Stimulated activated CD4-positive, alpha-beta T cell treated with anti-CD3 and anti-CD28 coated beads, Interleukin-1b, Interleukin-23, amount 100 ng/mL, for 4 hours (primary cell): ENCODE data around the gene KCNN3.

Experiments used
- DNase-seq, 2 donors: peaks; one replicate each; pipeline ENCODE4 v3.0.0-alpha.2; 2020; ENCODE audit warnings: low read depth in 2 of 2

The KCNN3 gene

GRCh38 chr1:154730259-154730658 lies 139.8 kb downstream of the KCNN3 start:
- no peak for DNase-seq

- DNase-seq: no peak
Measured at GRCh38 chr1:154729577-154729976, 140.5 kb downstream of the KCNN3 start.

DNA sequence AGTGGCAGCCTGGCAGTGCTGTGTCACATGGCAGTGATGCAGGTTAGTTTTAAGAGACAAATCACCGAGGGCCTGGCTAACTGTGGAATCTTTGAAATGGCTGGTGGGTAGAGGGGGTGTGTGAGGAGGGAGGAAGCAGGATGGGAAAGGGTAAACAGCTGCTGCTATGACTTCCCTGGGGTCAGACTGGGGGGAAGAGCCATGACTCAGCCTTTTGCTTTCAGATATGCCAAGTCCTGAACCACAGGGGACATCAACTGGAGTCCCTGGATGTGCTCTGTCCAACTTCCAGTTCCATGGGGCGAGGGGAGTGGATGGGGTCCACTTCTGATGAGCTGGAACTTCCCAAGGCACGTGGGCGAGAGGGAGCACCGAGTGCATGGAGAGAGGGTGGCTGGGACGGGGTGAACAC lies 141.0 kb downstream of the KCNN3 start:
- no peak for DNase-seq

- no peak for DNase-seq
Measured at GRCh38 chr1:154726896-154727753, 143.0 kb downstream of the KCNN3 start.

- DNase-seq: no peak
Measured at GRCh38 chr1:154726443-154726842, 143.6 kb downstream of the KCNN3 start.

DNA sequence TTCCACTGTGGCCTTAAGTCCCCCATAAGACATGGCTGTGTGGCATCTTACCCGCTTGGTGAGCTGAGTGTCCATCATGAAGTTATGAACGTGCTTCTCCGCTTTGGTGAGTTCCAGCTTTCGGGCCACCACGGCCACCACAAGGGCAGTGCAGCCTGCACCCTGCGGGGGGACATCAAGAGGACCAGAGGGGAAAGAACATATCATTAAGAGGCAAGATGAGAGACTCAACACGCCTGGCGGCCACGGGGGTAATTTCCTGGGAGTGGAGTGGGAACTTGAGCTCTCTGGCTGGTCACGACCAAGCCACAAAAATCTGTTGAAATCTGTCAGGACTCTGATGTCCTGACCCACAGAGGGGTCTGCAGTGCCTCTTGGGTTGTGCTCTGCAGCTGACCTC lies 144.2 kb downstream of the KCNN3 start:
- no peak for DNase-seq

GRCh38 chr1:154720328-154721297 lies 149.5 kb downstream of the KCNN3 start:
- no peak for DNase-seq

GRCh38 chr1:154719586-154720327 lies 150.3 kb downstream of the KCNN3 start:
- DNase-seq: no peak

DNA sequence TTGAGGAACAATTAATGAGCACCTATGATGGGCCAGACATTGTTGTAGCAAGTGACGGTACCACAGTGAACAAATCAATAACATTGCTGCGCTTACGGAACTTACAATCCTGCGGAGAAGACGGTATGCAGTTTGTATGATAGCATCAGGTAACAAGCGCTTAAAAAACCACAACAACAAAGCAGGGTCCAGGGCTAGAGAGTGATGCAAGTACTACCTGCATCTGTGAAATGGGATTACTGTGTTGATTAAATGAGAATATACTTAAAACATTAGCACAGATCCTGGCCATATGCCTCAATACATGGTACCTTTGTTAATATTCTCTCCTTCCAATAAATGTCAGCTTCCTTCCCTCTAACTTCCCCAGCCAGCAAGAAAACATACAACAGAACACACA lies 151.5 kb downstream of the KCNN3 start:
- DNase-seq: no peak

- no peak for DNase-seq
Measured at GRCh38 chr1:154717528-154717924, 152.6 kb downstream of the KCNN3 start.

DNA sequence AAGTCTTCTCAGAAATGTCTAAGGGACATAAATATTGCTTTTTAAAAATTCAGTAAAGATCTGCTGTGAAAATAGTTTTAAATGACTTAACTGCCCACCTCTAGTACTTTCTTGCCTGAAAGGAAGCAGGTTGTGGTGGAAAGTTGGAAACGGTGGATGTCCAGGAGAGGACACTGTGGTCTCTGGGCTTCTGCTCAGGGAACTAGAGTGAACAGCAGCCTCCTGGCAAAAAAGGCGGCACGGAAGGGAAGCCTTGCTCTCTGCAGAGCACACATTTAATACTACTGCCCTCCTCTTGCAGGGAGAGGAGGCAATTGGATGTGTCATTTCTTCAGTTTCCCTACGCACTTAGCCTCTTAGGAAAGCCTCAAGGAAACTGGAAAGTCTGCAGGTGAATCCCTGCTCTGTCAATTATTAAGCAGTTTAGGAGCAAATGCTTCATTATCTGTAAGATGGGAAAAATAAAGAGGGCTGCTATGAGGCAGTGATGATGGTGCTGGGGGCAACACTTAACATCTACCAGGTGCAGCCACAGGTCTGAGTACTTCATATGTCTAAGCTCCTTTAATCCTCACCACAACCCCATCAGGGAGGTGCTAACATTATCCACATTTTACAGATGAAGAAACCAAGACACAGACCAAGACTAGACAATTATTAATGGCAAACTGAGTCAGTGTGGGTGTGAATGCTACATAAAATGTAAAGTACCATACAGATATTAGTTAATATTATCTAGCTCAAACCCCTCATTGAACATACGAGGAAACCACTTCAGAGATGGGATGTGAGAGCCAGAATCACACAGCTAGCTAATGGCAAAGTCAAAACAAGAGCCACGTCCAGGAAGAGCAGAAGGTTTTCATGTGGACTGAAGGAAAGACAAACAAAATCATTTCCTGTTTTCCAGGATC lies 153.2 kb downstream of the KCNN3 start:
- DNase-seq: no peak

GRCh38 chr1:154716011-154716410 lies 154.1 kb downstream of the KCNN3 start:
- DNase-seq: no peak

DNA sequence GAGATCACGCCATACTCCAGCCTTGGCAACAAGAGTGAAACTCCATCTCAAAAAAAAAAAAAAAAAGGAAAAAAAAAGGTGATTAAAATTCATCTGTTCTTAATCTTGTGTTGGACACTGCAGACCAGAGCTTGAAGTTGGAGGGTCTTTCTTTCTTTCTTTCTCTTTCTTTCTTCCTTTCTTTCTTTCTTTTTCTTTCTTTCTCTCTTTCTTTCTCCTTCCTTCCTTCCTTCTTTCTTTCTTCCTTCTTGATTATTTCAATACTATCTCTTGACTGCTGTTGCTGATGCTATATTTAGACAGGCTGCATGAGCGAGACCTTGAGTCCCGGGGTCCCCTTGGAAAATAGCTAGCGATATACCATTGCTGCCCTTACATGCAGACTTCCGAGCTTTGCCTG lies 154.7 kb downstream of the KCNN3 start:
- no peak for DNase-seq

DNA sequence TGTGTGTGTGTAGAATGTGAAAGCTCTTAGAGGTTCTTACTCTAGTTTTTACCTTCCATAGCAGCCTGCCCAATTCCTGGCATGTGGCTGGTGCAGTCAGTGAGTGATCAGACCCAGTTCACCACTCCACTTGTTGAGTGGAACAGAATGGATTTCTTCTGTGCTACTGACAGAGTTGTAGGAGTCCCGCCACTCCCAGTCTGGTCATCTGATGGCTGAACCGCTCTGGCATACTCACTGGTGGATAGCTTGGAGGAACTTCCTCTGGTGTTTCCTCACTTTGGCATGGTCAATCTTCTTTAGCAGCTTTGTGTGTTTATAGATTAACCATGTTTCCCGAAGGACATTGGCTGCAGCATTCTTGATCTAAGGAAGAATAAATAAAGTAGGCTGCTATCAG lies 155.4 kb downstream of the KCNN3 start:
- no peak for DNase-seq

GRCh38 chr1:154714052-154714623 lies 155.9 kb downstream of the KCNN3 start:
- DNase-seq: no peak

DNA sequence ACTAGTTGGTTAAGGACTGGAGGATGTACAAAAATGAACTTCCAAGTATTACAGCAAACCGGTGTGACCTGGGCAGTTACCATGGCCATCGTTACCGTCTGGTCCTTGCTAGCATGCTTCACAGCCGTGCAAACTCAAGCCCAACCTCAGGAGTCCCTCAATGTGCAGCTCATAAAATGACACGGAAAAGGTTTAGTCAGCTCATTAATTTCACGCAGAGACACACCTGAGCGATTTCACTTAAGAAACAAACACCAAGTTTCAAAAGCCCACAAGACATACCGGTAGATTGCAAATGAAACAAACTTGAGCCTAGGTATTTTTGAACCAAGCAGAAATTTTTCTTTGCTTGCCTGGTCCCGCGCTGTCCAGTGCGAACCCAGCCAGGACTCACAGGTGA lies 157.1 kb downstream of the KCNN3 start:
- DNase-seq: no peak

DNA sequence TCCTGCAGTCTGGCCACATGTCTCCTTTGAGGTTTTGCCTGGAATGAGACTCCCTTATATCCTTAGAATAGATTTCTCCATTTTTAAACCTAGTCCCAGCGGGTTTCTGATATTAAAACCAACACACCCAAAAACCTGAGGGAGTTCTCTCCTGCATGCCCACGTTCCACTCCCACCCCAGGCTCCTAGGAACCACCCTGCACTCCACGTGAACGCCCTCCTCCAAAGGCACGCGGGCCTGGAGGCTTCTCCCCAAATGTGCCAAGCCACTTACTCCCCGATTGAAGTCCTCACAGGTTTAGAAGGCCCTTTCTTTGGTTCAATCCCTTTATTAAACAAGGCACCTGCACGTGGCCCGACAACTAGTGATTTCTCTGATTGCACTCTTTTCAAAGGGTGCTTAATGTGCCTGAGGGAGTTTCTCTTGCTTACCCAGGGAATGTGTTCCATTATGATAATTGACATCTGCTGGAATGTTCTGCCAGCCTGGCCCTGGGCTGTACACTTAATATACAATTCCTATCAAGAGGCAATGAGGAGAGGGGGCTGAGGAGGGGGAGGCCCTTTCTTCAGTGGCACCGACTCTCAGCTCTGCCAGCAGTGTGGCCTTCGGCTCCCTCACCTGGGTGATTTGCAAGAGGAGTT lies 157.8 kb downstream of the KCNN3 start:
- no peak for DNase-seq

DNA sequence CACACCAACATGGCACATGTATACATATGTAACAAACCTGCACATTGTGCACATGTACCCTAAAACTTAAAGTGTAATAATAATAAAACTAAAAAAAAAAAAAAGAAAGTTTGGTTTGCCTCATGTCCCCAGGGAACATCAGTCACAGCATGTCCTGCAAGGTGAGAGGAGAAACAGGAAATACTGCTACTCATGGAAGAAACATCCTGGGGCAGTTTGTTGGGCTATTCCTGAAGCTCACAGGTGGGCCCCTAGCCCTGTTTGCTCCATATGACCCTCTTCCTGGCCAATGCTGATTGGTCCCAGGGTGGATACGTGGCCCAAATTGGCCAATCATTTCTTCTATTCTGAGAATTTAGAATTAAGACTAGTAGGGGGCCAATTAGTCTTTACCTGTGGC lies 158.7 kb downstream of the KCNN3 start:
- no peak for DNase-seq

GRCh38 chr1:154710106-154710505 lies 160.0 kb downstream of the KCNN3 start:
- no peak for DNase-seq

DNA sequence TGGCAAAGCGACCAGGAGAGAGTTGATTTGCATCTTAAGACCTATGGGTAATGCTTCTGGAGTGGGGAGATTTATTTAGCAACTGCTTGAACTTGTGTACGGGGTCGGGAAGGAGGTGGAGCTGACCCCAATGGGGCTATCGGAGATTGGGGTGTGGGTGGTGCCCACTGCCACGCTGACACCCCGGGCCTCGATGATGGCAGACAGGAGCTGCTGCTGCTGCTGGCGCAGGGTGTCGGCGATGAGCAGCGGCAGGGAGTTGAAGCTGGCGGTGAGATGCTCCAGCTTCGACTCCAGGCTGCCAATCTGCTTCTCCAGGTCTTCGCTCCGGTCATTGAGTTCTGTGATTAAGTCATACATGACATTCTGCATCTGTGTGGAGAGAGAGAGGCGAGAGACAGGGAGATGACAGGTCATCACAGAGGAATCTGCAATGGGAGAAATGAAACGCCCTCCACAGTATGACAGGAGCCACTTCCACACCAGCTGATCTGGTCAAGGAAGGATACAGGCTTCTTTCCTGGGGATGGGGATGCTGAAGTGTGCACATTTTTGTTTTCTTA lies 162.1 kb downstream of the KCNN3 start:
- DNase-seq: no peak
